NCI-H1694 treated with DMSO at 0.1 percent for 48 hours (cell line): Measurements from ENCODE around the gene GOLGA8M.
"Not testable (repeated sequence)": the region's sequence is repeated elsewhere in the genome, so short reads cannot be mapped to it uniquely, and the experiment has no call there.

Source experiments
- DNase-seq: peaks from one replicate; lab custom pipeline; 2025; lab: John Stamatoyannopoulos, UW

The GOLGA8M gene

GRCh38 chr15:28663717-28664116 lies 48.5 kb downstream of the GOLGA8M start:
- not testable (repeated sequence) for DNase-seq

- DNase-seq, result not testable (repeated sequence)
Observed at GRCh38 chr15:28660750-28661149, 51.5 kb downstream of the GOLGA8M start.

GRCh38 chr15:28656018-28656360 lies 56.2 kb downstream of the GOLGA8M start:
- not testable (repeated sequence) for DNase-seq

GRCh38 chr15:28655329-28656017 lies 56.7 kb downstream of the GOLGA8M start:
- DNase-seq, result not testable (repeated sequence)

- DNase-seq, result not testable (repeated sequence)
Observed at GRCh38 chr15:28654194-28654593, 58.0 kb downstream of the GOLGA8M start.

- not testable (repeated sequence) for DNase-seq
Observed at GRCh38 chr15:28652538-28652937, 59.7 kb downstream of the GOLGA8M start.
